T-helper 22 cell (primary cell): ENCODE measurements around the gene INPP5E.

Experiments
- DNase-seq: peaks from one replicate; pipeline ENCODE4 v3.0.0-alpha.2; 2020; ENCODE audit warnings: low read depth

INPP5E gene

GRCh38 chr9:136385015-136385414 is 54.6 kb downstream of the INPP5E start:
- DNase-seq = peak; percentile 40

GRCh38 chr9:136383436-136383835 is 56.2 kb downstream of the INPP5E start:
- DNase-seq = no peak

- DNase-seq = no peak
Observed at GRCh38 chr9:136381966-136382513, 57.6 kb downstream of the INPP5E start.

- DNase-seq = no peak
Observed at GRCh38 chr9:136381311-136381710, 58.3 kb downstream of the INPP5E start.

GRCh38 chr9:136380381-136380780 is 59.3 kb downstream of the INPP5E start:
- DNase-seq = no peak

GRCh38 chr9:136379891-136380290 is 59.8 kb downstream of the INPP5E start:
- no peak for DNase-seq

- DNase-seq = no peak
Observed at GRCh38 chr9:136379401-136379800, 60.2 kb downstream of the INPP5E start.

GRCh38 chr9:136379003-136379287 is 60.7 kb downstream of the INPP5E start:
- DNase-seq = no peak
